MM.1S (cell line): ENCODE measurements around the gene CNFN.

Source experiments
- DNase-seq: peaks from one replicate; pipeline ENCODE4 v3.0.0-alpha.2; 2015
- H2AFZ ChIP-seq: fragments of 300-600 bp; sonication (generic); 2 replicates; pipeline ENCODE4 v1.6.0; 2016; ENCODE audit warnings: antibody characterized with exemption, low read length
- H3F3A ChIP-seq: fragments of 300-600 bp; sonication (generic); 2 replicates; pipeline ENCODE4 v1.6.1; 2016; ENCODE audit warnings: mild to moderate bottlenecking, antibody characterized with exemption, low read length, moderate library complexity, mixed read lengths; ENCODE audit not compliant: insufficient read depth
- H3K27ac ChIP-seq: fragments of 300-600 bp; sonication (generic); 2 replicates; pipeline ENCODE4 v1.5.1; 2016; ENCODE audit warnings: mild to moderate bottlenecking, low read length
- H3K27me3 ChIP-seq: fragments of 300-600 bp; sonication (generic); replicated peaks from 2 replicates; pipeline ENCODE4 v1.6.0; 2016; ENCODE audit warnings: low read length; ENCODE audit not compliant: insufficient read depth
- H3K36me3 ChIP-seq: fragments of 300-600 bp; sonication (generic); replicated peaks from 2 replicates; pipeline ENCODE4 v1.6.1; 2016; ENCODE audit warnings: mild to moderate bottlenecking, low read length, mixed read lengths; ENCODE audit not compliant: insufficient read depth
- H3K4me1 ChIP-seq: fragments of 300-600 bp; sonication (generic); 2 replicates; pipeline ENCODE4 v1.6.1; 2016; ENCODE audit warnings: low read length, mixed read lengths
- H3K4me2 ChIP-seq: fragments of 300-600 bp; sonication (generic); 2 replicates; pipeline ENCODE4 v1.6.0; 2016; ENCODE audit warnings: low read depth, low read length
- H3K4me3 ChIP-seq: fragments of 300-600 bp; sonication (generic); 2 replicates; pipeline ENCODE4 v1.5.1; 2016; ENCODE audit warnings: low read length, mixed read lengths
- H3K79me2 ChIP-seq: fragments of 300-600 bp; sonication (generic); 2 replicates; pipeline ENCODE4 v1.6.1; 2016; ENCODE audit warnings: mixed run types, low read length, mixed read lengths
- H3K9ac ChIP-seq: fragments of 300-600 bp; sonication (generic); 2 replicates; pipeline ENCODE4 v1.6.1; 2016; ENCODE audit warnings: low read length, mixed read lengths
- H3K9me2 ChIP-seq: fragments of 300-600 bp; sonication (generic); replicated peaks from 2 replicates; pipeline ENCODE4 v1.6.1; 2016; ENCODE audit warnings: mild to moderate bottlenecking, low read length, mixed read lengths; ENCODE audit not compliant: insufficient read depth
- H3K9me3 ChIP-seq: fragments of 300-600 bp; sonication (generic); replicated peaks from 2 replicates; pipeline ENCODE4 v1.6.1; 2016; ENCODE audit warnings: mild to moderate bottlenecking, low read length, mixed read lengths; ENCODE audit not compliant: insufficient read depth
- H4K20me1 ChIP-seq: fragments of 300-600 bp; sonication (generic); 2 replicates; pipeline ENCODE4 v1.6.1; 2016; ENCODE audit warnings: mild to moderate bottlenecking, low read length, moderate library complexity, mixed read lengths; ENCODE audit not compliant: insufficient read depth
- EZH2 ChIP-seq: fragments of 300-600 bp; sonication (generic); optimal IDR thresholded peaks from 2 replicates; pipeline ENCODE3; 2017; ENCODE audit warnings: low read depth, mild to moderate bottlenecking, antibody characterized with exemption, low read length, mixed read lengths
- EZH2phosphoT487 ChIP-seq: fragments of 300-600 bp; sonication (generic); IDR thresholded peaks from 2 replicates; pipeline ENCODE4 v1.6.1; 2018; ENCODE audit warnings: antibody characterized with exemption, low read length
- TF ChIP-seq, protein P1 (sequence below): fragments of 300-600 bp; sonication (generic); IDR thresholded peaks from 2 replicates; pipeline ENCODE4 v1.5.1; 2016; ENCODE audit warnings: antibody characterized with exemption, low read length, mixed read lengths

Gene CNFN

DNA sequence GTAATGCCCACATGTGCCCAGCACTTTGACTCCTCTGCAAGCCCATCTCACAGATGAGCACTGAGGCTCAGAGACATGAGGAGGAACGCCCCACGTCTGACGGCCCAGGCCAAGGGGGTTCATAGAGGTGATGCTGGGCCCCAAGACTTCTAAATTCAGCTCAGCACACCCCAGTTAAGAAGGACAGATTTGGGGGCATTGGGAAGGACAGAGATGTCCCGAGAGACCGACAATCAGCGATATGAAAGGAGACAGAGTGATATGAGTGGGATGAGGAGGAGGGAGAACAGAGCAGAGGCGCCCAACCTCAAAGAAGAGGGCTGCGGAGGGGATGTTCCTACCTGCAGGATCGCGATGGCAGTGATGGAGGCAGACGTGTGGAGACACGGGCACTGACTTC is at the start of gene CNFN:
Gene CNFN (minus strand): TSS at position 399 of the 400 bp plus-strand sequence. CDS start 1,260 bp downstream, outside the sequence.
- H3K4me3 ChIP-seq = no peak within 1 kb of the TSS
- DNase-seq = no peak
- H3K4me2 ChIP-seq = no peak within 1 kb of the TSS
- H3K9me2 ChIP-seq = no peaks in the 10 kb centered on the region
- H2AFZ ChIP-seq = no peak within 1 kb of the TSS
- no peak within 1 kb of the TSS for H3K27ac ChIP-seq
- H3K4me1 ChIP-seq = no peaks in the 10 kb centered on the region
- H3K9me3 ChIP-seq = no peaks in the 10 kb centered on the region
- no peaks in the 10 kb centered on the region for H3K79me2 ChIP-seq
- no peaks in the 10 kb centered on the region for H4K20me1 ChIP-seq
- H3K36me3 ChIP-seq = no peaks in the 10 kb centered on the region
- no peaks in the 10 kb centered on the region for H3F3A ChIP-seq
- peaks cover 52% of the 10 kb centered on the region for H3K27me3 ChIP-seq
- TF ChIP-seq EZH2phosphoT487 (no peak), EZH2 (peak; percentile 83)
- TF ChIP-seq, protein P1, sequence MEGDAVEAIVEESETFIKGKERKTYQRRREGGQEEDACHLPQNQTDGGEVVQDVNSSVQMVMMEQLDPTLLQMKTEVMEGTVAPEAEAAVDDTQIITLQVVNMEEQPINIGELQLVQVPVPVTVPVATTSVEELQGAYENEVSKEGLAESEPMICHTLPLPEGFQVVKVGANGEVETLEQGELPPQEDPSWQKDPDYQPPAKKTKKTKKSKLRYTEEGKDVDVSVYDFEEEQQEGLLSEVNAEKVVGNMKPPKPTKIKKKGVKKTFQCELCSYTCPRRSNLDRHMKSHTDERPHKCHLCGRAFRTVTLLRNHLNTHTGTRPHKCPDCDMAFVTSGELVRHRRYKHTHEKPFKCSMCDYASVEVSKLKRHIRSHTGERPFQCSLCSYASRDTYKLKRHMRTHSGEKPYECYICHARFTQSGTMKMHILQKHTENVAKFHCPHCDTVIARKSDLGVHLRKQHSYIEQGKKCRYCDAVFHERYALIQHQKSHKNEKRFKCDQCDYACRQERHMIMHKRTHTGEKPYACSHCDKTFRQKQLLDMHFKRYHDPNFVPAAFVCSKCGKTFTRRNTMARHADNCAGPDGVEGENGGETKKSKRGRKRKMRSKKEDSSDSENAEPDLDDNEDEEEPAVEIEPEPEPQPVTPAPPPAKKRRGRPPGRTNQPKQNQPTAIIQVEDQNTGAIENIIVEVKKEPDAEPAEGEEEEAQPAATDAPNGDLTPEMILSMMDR = no peak
- H3K9ac ChIP-seq = no peak within 1 kb of the TSS

- no peaks in the 10 kb centered on the region for H3K79me2 ChIP-seq
- no peak overlapping the region for H3K4me2 ChIP-seq
- H3K4me1 ChIP-seq = peaks cover 8% of the 10 kb centered on the region; the same call in 1 of the 2 replicates
- no peaks in the 10 kb centered on the region for H3K36me3 ChIP-seq
- no peaks in the 10 kb centered on the region for H3K27me3 ChIP-seq
- no peaks in the 10 kb centered on the region for H3K9me3 ChIP-seq
- H3K9ac ChIP-seq = no peak overlapping the region
- no peak overlapping the region for H2AFZ ChIP-seq
- TF ChIP-seq, protein P1 = no peak
- TF ChIP-seq EZH2 (no peak), EZH2phosphoT487 (no peak)
- no peak overlapping the region for H3K4me3 ChIP-seq
- no peaks in the 10 kb centered on the region for H4K20me1 ChIP-seq
- no peak for DNase-seq
- H3K9me2 ChIP-seq = no peaks in the 10 kb centered on the region
- H3F3A ChIP-seq = no peaks in the 10 kb centered on the region
- no peak overlapping the region for H3K27ac ChIP-seq
Measured at GRCh38 chr19:42436006-42436405, 45.9 kb upstream of the CNFN start.

DNA sequence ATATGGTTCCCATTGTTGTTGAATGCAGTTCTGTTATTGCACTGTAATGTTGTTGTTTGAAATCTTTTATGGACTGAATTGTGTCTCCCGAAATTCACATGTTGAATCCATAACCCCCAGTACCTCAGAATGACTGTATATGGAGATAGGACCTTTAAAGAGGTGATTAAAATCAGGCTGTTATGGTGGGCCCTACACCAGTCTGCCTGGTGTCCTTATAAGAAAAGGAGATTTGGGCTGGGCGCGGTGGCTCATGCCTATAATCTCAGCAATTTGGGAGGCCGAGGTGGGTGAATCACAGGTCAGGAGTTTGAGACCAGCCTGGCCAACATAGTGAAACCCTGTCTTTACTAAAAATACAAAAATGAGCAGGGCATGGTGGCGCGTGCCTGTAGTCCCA is 45.2 kb upstream of the CNFN start:
- Histone ChIP-seq H3K36me3 (no peaks in the 10 kb centered on the region), H3K9ac (no peak overlapping the region), H3K27me3 (no peaks in the 10 kb centered on the region), H3K9me3 (no peaks in the 10 kb centered on the region), H3K4me3 (no peak overlapping the region), H3K27ac (no peak overlapping the region), H3K79me2 (no peaks in the 10 kb centered on the region), H3K9me2 (no peaks in the 10 kb centered on the region), H2AFZ (no peak overlapping the region), H4K20me1 (no peaks in the 10 kb centered on the region), H3K4me2 (no peak overlapping the region), H3F3A (no peaks in the 10 kb centered on the region), H3K4me1 (peaks cover 5% of the 10 kb centered on the region; the same call in 1 of the 2 replicates)
- no peak for TF ChIP-seq EZH2
- TF ChIP-seq EZH2phosphoT487 = no peak
- TF ChIP-seq, protein P1 = no peak
- DNase-seq = no peak
